ENCODE measurements around the gene HACE1. TPM values are rescaled to one million over a fixed set of nuclear protein-coding genes. Genes with fewer than 3 reads are reported as not detected.
"Not testable (repeated sequence)": the region's sequence is repeated elsewhere in the genome, so short reads cannot be mapped to it uniquely, and the experiment has no call there.

HACE1 gene
- total RNA-seq, 4 donors from 2014 or later, result 14.7 to 25.5 (median 22.5) TPM

- no peak for TF ChIP-seq CTCF (IDR thresholded peaks at IDR 0.05)
- Histone ChIP-seq H3K4me1 (no peaks in the 10 kb centered on the region), H3K36me3 (peaks cover 0 to 34% of the 10 kb centered on the region in 2 donors), H3K27ac (no peak overlapping the region), H3K27me3 (no peaks in the 10 kb centered on the region), H3K4me3 (no peak overlapping the region), H3K9me3 (peaks cover 0 to 6% (median 0%) of the 10 kb centered on the region in 3 donors)
- no peak for ATAC-seq
- 100% methylated on average over 1 of the region's 1 CpG; no CpG with 5 or more reads in 1 of the 2 donors for WGBS, 2 donors (ENCODE audit: low coverage in 1 of 2)
Observed at GRCh38 chr6:104768906-104769305, 90.8 kb downstream of the HACE1 start.

GRCh38 chr6:104766595-104766994, 93.1 kb downstream of the HACE1 start:
- 98 to 100% methylated on average over 4 of the region's 4 CpGs for WGBS, 2 donors (ENCODE audit: low coverage in 1 of 2)
- peaks cover 0 to 42% of the 10 kb centered on the region in 2 donors for H3K36me3 ChIP-seq

GRCh38 chr6:104754788-104755409, 104.8 kb downstream of the HACE1 start:
- TF ChIP-seq POLR2A (IDR thresholded peaks at IDR 0.05) (no peak), POLR2AphosphoS5 (IDR thresholded peaks at IDR 0.05) (no peak), EP300 (IDR thresholded peaks at IDR 0.05) (no peak), CTCF (IDR thresholded peaks at IDR 0.05) (no peak)
- ATAC-seq, result no peak
- no peak overlapping the region for H3K4me3 ChIP-seq
- H3K27ac ChIP-seq, result no peak overlapping the region
- peaks cover 0 to 45% (median 0%) of the 10 kb centered on the region in 3 donors for H3K9me3 ChIP-seq
- H3K4me1 ChIP-seq, result no peaks in the 10 kb centered on the region
- H3K36me3 ChIP-seq, result peaks cover 0 to 52% of the 10 kb centered on the region in 2 donors
- no peaks in the 10 kb centered on the region for H3K27me3 ChIP-seq
- WGBS, 2 donors (ENCODE audit: low coverage in 1 of 2), result 95 to 100% methylated on average over 1 of the region's 1 CpG

More at GRCh38 chr6:104766595-104766994, 93.1 kb downstream of the HACE1 start:
- Histone ChIP-seq H3K9me3 (peaks cover 0 to 6% (median 0%) of the 10 kb centered on the region in 3 donors), H3K27ac (no peak overlapping the region), H3K4me3 (no peak overlapping the region), H3K27me3 (no peaks in the 10 kb centered on the region), H3K4me1 (no peaks in the 10 kb centered on the region)
- TF ChIP-seq POLR2A (IDR thresholded peaks at IDR 0.05) (no peak), EP300 (IDR thresholded peaks at IDR 0.05) (no peak), CTCF (IDR thresholded peaks at IDR 0.05) (no peak), POLR2AphosphoS5 (IDR thresholded peaks at IDR 0.05) (no peak)
- ATAC-seq, result no peak

GRCh38 chr6:104753251-104753650, 106.5 kb downstream of the HACE1 start:
- Histone ChIP-seq H3K27ac (no peak overlapping the region), H3K36me3 (peaks cover 0 to 46% of the 10 kb centered on the region in 2 donors), H3K9me3 (peaks cover 0 to 39% (median 0%) of the 10 kb centered on the region in 3 donors), H3K4me3 (no peak overlapping the region), H3K4me1 (no peaks in the 10 kb centered on the region), H3K27me3 (no peaks in the 10 kb centered on the region)
- no peak for TF ChIP-seq EP300 (IDR thresholded peaks at IDR 0.05)
- TF ChIP-seq POLR2AphosphoS5 (IDR thresholded peaks at IDR 0.05), result no peak
- TF ChIP-seq CTCF (IDR thresholded peaks at IDR 0.05), result no peak
- TF ChIP-seq POLR2A (IDR thresholded peaks at IDR 0.05), result no peak
- ATAC-seq, result no peak
- WGBS, 2 donors (ENCODE audit: low coverage in 1 of 2), result no CpG with 5 or more reads among the region's 2 CpGs

GRCh38 chr6:104750449-104750848, 109.3 kb downstream of the HACE1 start:
- no peak overlapping the region for H3K4me3 ChIP-seq
- WGBS, 2 donors (ENCODE audit: low coverage in 1 of 2), result 98 to 100% methylated on average over 2 of the region's 2 CpGs
- no peaks in the 10 kb centered on the region for H3K4me1 ChIP-seq
- H3K9me3 ChIP-seq, result peaks cover 0 to 15% (median 0%) of the 10 kb centered on the region in 3 donors
- H3K27ac ChIP-seq, result no peak overlapping the region
- H3K27me3 ChIP-seq, result no peaks in the 10 kb centered on the region
- TF ChIP-seq POLR2A (IDR thresholded peaks at IDR 0.05) (no peak), EP300 (IDR thresholded peaks at IDR 0.05) (no peak), POLR2AphosphoS5 (IDR thresholded peaks at IDR 0.05) (no peak), CTCF (IDR thresholded peaks at IDR 0.05) (no peak)
- ATAC-seq, result no peak
- H3K36me3 ChIP-seq, result peaks cover 0 to 31% of the 10 kb centered on the region in 2 donors

- not testable (repeated sequence) for H3K27ac ChIP-seq, H3K9me3 ChIP-seq, H3K4me1 ChIP-seq, H3K4me3 ChIP-seq, H3K36me3 ChIP-seq, ATAC-seq, H3K27me3 ChIP-seq
- WGBS, 2 donors (ENCODE audit: low coverage in 1 of 2), result 98 to 100% methylated on average over 2 to 3 of the region's 3 CpGs
Observed at GRCh38 chr6:104739124-104739523, 120.6 kb downstream of the HACE1 start.

- not testable (repeated sequence) for H3K27ac ChIP-seq, H3K4me3 ChIP-seq, ATAC-seq, H3K27me3 ChIP-seq, H3K9me3 ChIP-seq, H3K4me1 ChIP-seq, H3K36me3 ChIP-seq
- no CpG with 5 or more reads among the region's 16 CpGs for WGBS, 2 donors (ENCODE audit: low coverage in 1 of 2)
Observed at GRCh38 chr6:104737567-104737966, 122.2 kb downstream of the HACE1 start.

Measured in gastroesophageal sphincter (tissue), 4 donors.